Transverse colon (tissue), 4 donors: ENCODE measurements around the gene PRR30.

Experiments used
- EP300 ChIP-seq: sonication (generic); formaldehyde crosslinking; IDR thresholded peaks from one replicate; pipeline ENCODE4 v1.6.1; 2017; ENCODE audit warnings: antibody characterized with exemption, low read depth
- POLR2A ChIP-seq: fragments of 450-650 bp; IDR thresholded peaks from one replicate; pipeline ENCODE4 v1.6.1; 2016; ENCODE audit warnings: antibody characterized with exemption, mild to moderate bottlenecking, moderate library complexity
- POLR2AphosphoS5 ChIP-seq, 3 donors: sonication (generic); formaldehyde crosslinking; IDR thresholded peaks; one replicate each; pipeline ENCODE4 v1.6.1; 2016; ENCODE audit warnings: antibody characterized with exemption in 3 of 3
- TF ChIP-seq, protein P1 (sequence below), 5 experiments: fragments of 200-600 bp in 3 of 5; fragments of 450-650 bp in 2 of 5; sonication (generic) in 3 of 5; IDR thresholded peaks; 1 replicate in 2 of 5; 2 replicates in 3 of 5; pipeline ENCODE4 v1.5.1; 2016 to 2017; ENCODE audit warnings: antibody characterized with exemption in 5 of 5, inconsistent platforms in 3 of 5, mild to moderate bottlenecking in 2 of 5, moderate library complexity in 1 of 5

DNA sequence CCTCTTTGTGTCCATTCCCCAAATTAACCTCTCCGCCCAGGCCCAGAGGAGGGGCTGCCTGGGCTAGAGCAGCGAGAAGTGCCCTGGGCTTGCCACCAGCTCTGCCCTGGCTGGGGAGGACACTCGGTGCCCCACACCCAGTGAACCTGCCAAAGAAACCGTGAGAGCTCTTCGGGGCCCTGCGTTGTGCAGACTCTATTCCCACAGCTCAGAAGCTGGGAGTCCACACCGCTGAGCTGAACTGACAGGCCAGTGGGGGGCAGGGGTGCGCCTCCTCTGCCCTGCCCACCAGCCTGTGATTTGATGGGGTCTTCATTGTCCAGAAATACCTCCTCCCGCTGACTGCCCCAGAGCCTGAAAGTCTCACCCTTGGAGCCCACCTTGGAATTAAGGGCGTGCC, 39.2 kb downstream of the PRR30 start:
- TF ChIP-seq, protein P1, sequence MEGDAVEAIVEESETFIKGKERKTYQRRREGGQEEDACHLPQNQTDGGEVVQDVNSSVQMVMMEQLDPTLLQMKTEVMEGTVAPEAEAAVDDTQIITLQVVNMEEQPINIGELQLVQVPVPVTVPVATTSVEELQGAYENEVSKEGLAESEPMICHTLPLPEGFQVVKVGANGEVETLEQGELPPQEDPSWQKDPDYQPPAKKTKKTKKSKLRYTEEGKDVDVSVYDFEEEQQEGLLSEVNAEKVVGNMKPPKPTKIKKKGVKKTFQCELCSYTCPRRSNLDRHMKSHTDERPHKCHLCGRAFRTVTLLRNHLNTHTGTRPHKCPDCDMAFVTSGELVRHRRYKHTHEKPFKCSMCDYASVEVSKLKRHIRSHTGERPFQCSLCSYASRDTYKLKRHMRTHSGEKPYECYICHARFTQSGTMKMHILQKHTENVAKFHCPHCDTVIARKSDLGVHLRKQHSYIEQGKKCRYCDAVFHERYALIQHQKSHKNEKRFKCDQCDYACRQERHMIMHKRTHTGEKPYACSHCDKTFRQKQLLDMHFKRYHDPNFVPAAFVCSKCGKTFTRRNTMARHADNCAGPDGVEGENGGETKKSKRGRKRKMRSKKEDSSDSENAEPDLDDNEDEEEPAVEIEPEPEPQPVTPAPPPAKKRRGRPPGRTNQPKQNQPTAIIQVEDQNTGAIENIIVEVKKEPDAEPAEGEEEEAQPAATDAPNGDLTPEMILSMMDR (IDR thresholded peaks at IDR 0.05), result no peak
- TF ChIP-seq POLR2A (no peak), POLR2AphosphoS5 (IDR thresholded peaks at IDR 0.05) (no peak), EP300 (no peak)
